T-helper 2 cell treated with Interferon-gamma antibody and Interleukin-4, amounts not matched to agents 5 μg/mL and 100 μg/mL, for 36 hours (primary cell): ENCODE data around the gene GPRIN1.

Source experiments
- DNase-seq: peaks from one replicate; pipeline ENCODE4 v3.0.0; 2021; ENCODE audit warnings: low spot score
- H3K27ac Mint-ChIP-seq: one replicate; pipeline ENCODE4 v1.8.0; 2021; ENCODE audit warnings: mild to moderate bottlenecking, mixed read lengths
- H3K27me3 Mint-ChIP-seq: one replicate; pipeline ENCODE4 v1.8.0; 2021; ENCODE audit warnings: low read depth, mixed read lengths
- H3K36me3 Mint-ChIP-seq: one replicate; pipeline ENCODE4 v1.8.0; 2021; ENCODE audit warnings: low read depth, mixed read lengths
- H3K4me1 Mint-ChIP-seq: one replicate; pipeline ENCODE4 v1.8.0; 2021; ENCODE audit warnings: low read depth, mixed read lengths
- H3K4me3 Mint-ChIP-seq: one replicate; pipeline ENCODE4 v1.8.0; 2022; ENCODE audit warnings: mild to moderate bottlenecking, moderate library complexity, mixed read lengths
- H3K9me3 Mint-ChIP-seq: one replicate; pipeline ENCODE4 v1.8.0; 2021; ENCODE audit warnings: mixed read lengths

Gene GPRIN1

GRCh38 chr5:176609724-176610434, at the start of gene GPRIN1:
GPRIN1 (minus strand) TSS chr5:176610156; CDS start chr5:176599834, 10,322 bp downstream.
- Mint-ChIP-seq H3K27me3 (peaks cover 32% of the 10 kb centered on the region), H3K27ac (peak within 1 kb of the TSS; percentile 42), H3K4me3 (peak within 1 kb of the TSS; percentile 88), H3K36me3 (no peaks in the 10 kb centered on the region), H3K9me3 (no peaks in the 10 kb centered on the region), H3K4me1 (peaks cover 6% of the 10 kb centered on the region)
- peak; percentile 74 for DNase-seq

GRCh38 chr5:176659512-176659839, 49.5 kb upstream of the GPRIN1 start:
- H3K4me1 Mint-ChIP-seq, result peaks cover 23% of the 10 kb centered on the region
- H3K4me3 Mint-ChIP-seq, result no peak overlapping the region
- no peak overlapping the region for H3K27ac Mint-ChIP-seq
- no peaks in the 10 kb centered on the region for H3K9me3 Mint-ChIP-seq
- no peak for DNase-seq
- no peaks in the 10 kb centered on the region for H3K27me3 Mint-ChIP-seq
- H3K36me3 Mint-ChIP-seq, result peaks cover 8% of the 10 kb centered on the region

DNA sequence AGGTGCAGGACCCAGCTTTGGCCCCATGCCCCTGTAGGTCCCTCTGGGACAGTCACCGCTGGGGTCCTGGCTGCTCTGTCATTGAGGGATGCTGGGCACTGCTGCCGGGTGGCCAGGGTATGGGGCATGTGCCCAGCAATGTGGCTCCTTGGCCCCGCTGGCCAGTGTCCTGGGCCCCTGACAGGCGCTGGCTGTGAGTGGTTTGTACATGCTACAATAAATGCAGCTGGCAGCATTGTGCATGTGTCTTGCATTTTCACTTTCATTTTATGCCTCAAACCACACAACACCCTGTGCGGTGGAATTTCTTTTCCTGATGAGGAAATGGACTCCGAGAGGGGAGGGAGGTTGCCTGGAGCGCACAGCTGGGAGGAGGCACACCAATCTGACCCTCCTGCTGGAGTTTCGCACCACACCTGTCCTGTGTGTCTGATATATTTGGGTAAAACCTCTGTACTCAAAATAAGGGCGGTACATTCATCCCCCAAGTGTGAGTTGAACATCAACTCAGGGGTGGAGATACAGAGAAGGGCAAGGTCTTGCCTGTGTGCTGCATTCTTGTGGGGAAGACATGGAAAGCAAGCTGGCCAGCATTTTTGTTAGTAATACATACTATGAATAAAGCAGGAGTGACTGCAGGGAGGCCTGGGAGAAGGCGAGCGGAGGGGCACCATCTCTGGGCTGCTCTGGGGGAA, 49.0 kb upstream of the GPRIN1 start:
- DNase-seq, result peak; percentile 18
- Mint-ChIP-seq H3K9me3 (no peaks in the 10 kb centered on the region), H3K4me3 (peak overlapping the region; percentile 64), H3K36me3 (peaks cover 8% of the 10 kb centered on the region), H3K27ac (peak overlapping the region; percentile 13), H3K27me3 (no peaks in the 10 kb centered on the region), H3K4me1 (peaks cover 23% of the 10 kb centered on the region)

GRCh38 chr5:176658007-176658599, 48.1 kb upstream of the GPRIN1 start:
- Mint-ChIP-seq H3K27me3 (no peaks in the 10 kb centered on the region), H3K4me3 (peak overlapping the region; percentile 64), H3K36me3 (peaks cover 15% of the 10 kb centered on the region), H3K27ac (no peak overlapping the region), H3K4me1 (peaks cover 30% of the 10 kb centered on the region), H3K9me3 (no peaks in the 10 kb centered on the region)
- DNase-seq, result peak; percentile 40

- no peak overlapping the region for H3K4me3 Mint-ChIP-seq
- H3K27ac Mint-ChIP-seq, result no peak overlapping the region
- H3K9me3 Mint-ChIP-seq, result no peaks in the 10 kb centered on the region
- no peaks in the 10 kb centered on the region for H3K27me3 Mint-ChIP-seq
- DNase-seq, result no peak
- peaks cover 32% of the 10 kb centered on the region for H3K4me1 Mint-ChIP-seq
- H3K36me3 Mint-ChIP-seq, result peaks cover 16% of the 10 kb centered on the region
These were observed 46.6 kb upstream of the GPRIN1 start for GRCh38 chr5:176656467-176656990.

GRCh38 chr5:176654856-176655255, 44.9 kb upstream of the GPRIN1 start:
- H3K4me1 Mint-ChIP-seq, result peaks cover 37% of the 10 kb centered on the region
- peaks cover 16% of the 10 kb centered on the region for H3K36me3 Mint-ChIP-seq
- DNase-seq, result no peak
- no peak overlapping the region for H3K27ac Mint-ChIP-seq
- no peak overlapping the region for H3K4me3 Mint-ChIP-seq
- no peaks in the 10 kb centered on the region for H3K27me3 Mint-ChIP-seq
- H3K9me3 Mint-ChIP-seq, result no peaks in the 10 kb centered on the region

GRCh38 chr5:176653401-176654385, 43.7 kb upstream of the GPRIN1 start:
- H3K4me1 Mint-ChIP-seq, result peaks cover 39% of the 10 kb centered on the region
- peaks cover 19% of the 10 kb centered on the region for H3K36me3 Mint-ChIP-seq
- peak overlapping the region; percentile 49 for H3K27ac Mint-ChIP-seq
- no peaks in the 10 kb centered on the region for H3K9me3 Mint-ChIP-seq
- H3K27me3 Mint-ChIP-seq, result no peaks in the 10 kb centered on the region
- DNase-seq, result peak; percentile 86
- H3K4me3 Mint-ChIP-seq, result no peak overlapping the region

- Mint-ChIP-seq H3K4me3 (no peak overlapping the region), H3K27ac (no peak overlapping the region), H3K9me3 (no peaks in the 10 kb centered on the region), H3K4me1 (peaks cover 33% of the 10 kb centered on the region), H3K36me3 (peaks cover 16% of the 10 kb centered on the region), H3K27me3 (no peaks in the 10 kb centered on the region)
- no peak for DNase-seq
These were observed 42.2 kb upstream of the GPRIN1 start for GRCh38 chr5:176652136-176652535.

DNA sequence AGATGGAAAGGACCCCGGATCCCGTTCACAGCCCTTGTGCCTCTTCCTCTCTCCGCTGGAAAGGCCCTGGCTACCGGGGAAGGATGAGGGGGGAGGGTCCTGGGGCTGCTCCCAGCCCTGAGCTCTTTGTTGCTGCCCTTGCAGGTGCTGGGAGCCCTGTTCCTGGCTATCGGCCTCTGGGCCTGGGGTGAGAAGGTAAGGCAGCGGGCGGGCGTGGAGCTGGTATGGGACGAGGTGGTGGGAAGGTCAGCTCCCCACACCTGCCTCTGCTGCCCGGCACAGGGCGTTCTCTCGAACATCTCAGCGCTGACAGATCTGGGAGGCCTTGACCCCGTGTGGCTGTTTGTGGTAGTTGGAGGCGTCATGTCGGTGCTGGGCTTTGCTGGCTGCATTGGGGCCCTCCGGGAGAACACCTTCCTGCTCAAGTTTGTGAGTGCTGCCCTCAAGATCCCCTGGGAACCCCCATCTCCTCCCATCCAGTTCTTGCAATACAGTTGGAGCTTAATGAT, 41.6 kb upstream of the GPRIN1 start:
- no peak overlapping the region for H3K27ac Mint-ChIP-seq
- H3K36me3 Mint-ChIP-seq, result peaks cover 16% of the 10 kb centered on the region
- no peaks in the 10 kb centered on the region for H3K9me3 Mint-ChIP-seq
- DNase-seq, result no peak
- no peak overlapping the region for H3K4me3 Mint-ChIP-seq
- H3K4me1 Mint-ChIP-seq, result peaks cover 37% of the 10 kb centered on the region
- H3K27me3 Mint-ChIP-seq, result no peaks in the 10 kb centered on the region

DNA sequence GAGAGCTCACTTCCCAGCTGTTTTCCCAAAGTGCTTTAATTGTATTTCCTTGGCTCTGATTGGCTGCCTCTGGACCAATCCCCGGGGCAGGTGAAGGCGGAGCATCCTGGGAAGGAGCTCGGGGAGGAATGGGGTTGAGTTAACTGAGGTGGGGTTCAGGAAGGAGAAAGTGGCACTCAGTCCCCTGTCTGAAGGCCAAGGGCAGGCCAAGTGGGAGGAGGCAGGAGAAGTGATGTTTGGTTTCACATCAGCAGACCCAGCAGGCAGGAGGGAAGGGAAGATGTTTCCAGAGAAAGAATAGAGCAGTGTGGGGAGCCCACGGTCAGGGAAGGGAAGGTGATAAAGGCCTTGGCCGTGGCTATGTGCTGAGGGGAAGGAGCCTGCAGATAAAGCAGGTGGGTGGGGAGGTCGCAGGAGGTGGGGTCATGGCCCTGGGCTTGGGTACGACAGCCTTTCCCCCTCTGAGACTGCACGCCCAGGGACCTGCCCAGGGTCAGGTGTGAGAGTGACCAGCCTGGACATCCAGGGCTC, 40.5 kb upstream of the GPRIN1 start:
- DNase-seq, result no peak
- Mint-ChIP-seq H3K36me3 (peaks cover 13% of the 10 kb centered on the region), H3K4me3 (no peak overlapping the region), H3K27ac (peak overlapping the region; percentile 37), H3K27me3 (no peaks in the 10 kb centered on the region), H3K9me3 (no peaks in the 10 kb centered on the region), H3K4me1 (peaks cover 42% of the 10 kb centered on the region)

DNA sequence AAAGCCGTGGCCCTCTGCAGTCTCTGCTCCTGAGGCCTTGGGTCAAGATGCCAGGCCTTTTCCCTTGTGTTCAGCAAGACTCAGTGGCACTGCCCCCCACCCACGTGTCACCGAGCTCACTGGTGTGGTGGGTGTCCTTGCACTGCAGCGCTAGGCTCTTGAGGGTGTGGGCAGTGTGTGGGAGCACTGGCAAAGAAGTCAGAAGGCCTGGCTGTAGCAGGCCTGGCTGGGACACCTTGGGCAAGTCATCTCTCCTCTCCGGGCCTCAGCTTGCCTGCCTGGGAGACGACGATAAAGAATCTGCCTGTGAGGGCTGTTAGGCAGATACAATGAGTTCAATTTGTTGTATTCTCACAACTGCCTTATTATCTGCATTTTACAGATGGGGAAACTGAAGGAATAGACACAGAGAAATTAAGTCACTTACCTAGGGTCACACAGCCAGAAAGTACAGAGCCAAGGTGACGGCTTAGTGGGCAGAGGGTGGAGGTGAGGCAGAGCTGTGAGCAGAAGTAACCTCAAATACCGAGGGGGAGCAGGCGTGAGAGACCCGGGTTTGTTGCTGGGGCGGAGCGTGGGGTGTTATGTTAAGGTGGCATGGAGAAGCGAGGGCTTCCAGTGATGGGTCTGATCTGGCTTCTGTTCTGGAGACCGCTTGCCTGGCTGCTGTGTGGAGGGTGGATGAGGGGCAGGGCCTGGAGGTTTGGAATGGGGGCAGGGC, 38.7 kb upstream of the GPRIN1 start:
- DNase-seq, result peak; percentile 16
- peaks cover 41% of the 10 kb centered on the region for H3K4me1 Mint-ChIP-seq
- H3K9me3 Mint-ChIP-seq, result no peaks in the 10 kb centered on the region
- H3K36me3 Mint-ChIP-seq, result peaks cover 9% of the 10 kb centered on the region
- peak overlapping the region; percentile 78 for H3K27ac Mint-ChIP-seq
- H3K27me3 Mint-ChIP-seq, result no peaks in the 10 kb centered on the region
- H3K4me3 Mint-ChIP-seq, result peak overlapping the region; percentile 84

GRCh38 chr5:176647843-176648473, 38.0 kb upstream of the GPRIN1 start:
- Mint-ChIP-seq H3K4me1 (peaks cover 35% of the 10 kb centered on the region), H3K27ac (peak overlapping the region; percentile 78), H3K9me3 (no peaks in the 10 kb centered on the region), H3K4me3 (peak overlapping the region; percentile 84), H3K27me3 (no peaks in the 10 kb centered on the region), H3K36me3 (peaks cover 2% of the 10 kb centered on the region)
- no peak for DNase-seq
